ENCODE results near the gene PLCL2.

Gene PLCL2

DNA sequence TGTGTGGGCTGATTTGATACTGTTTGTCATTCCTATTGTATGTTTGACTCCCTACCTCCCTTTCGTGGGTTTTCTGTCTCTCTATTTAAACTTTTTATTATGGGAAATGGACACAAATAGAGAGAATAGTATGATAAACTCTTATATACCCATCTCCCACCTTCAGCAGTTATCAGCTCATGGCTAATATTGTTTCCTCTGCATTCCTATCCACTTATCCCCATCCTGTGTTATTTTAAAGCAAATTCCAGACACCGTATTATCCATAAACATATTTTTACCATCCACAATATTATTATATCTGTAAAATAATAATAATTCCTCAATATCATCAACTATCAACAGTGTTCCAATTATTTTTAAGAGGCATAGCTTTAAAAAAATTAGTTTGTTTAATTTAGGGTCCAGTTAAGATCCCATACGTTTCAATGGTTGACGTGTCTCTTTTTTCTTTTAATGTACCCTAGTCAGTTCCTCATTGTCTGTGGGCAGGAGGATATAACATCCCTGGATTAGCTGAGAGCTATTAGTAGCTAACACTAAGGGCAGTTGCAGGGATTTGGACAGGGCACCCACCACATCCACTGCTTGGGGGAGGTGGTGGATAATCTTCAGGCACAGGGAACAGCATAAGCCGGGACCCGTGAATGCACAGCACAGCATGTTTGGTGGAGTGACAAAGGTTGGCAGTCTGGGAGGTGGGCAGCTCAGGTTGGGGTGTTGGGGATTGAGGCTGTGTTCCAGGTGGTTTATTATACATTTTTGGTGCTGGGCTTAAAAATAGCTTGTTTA lies 23.5 kb downstream of the PLCL2 start:
- peaks cover 90% of the 10 kb centered on the region for H3K79me2 ChIP-seq (ENCODE audit: control insufficient read depth, low read length)
- peaks cover 99% of the 10 kb centered on the region for H3K4me1 ChIP-seq (ENCODE audit: control insufficient read depth, low read length)
- H3K27me3 ChIP-seq (ENCODE audit: control insufficient read depth, low read length) = no peaks in the 10 kb centered on the region
- TF ChIP-seq EZH2phosphoT487 (IDR thresholded peaks at IDR 0.05; ENCODE audit: borderline replicate concordance, low read length) = no peak
- TF ChIP-seq, protein P1, sequence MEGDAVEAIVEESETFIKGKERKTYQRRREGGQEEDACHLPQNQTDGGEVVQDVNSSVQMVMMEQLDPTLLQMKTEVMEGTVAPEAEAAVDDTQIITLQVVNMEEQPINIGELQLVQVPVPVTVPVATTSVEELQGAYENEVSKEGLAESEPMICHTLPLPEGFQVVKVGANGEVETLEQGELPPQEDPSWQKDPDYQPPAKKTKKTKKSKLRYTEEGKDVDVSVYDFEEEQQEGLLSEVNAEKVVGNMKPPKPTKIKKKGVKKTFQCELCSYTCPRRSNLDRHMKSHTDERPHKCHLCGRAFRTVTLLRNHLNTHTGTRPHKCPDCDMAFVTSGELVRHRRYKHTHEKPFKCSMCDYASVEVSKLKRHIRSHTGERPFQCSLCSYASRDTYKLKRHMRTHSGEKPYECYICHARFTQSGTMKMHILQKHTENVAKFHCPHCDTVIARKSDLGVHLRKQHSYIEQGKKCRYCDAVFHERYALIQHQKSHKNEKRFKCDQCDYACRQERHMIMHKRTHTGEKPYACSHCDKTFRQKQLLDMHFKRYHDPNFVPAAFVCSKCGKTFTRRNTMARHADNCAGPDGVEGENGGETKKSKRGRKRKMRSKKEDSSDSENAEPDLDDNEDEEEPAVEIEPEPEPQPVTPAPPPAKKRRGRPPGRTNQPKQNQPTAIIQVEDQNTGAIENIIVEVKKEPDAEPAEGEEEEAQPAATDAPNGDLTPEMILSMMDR (IDR thresholded peaks at IDR 0.05; ENCODE audit: low read depth, low read length, poor library complexity, severe bottlenecking) = no peak
- no peaks in the 10 kb centered on the region for H4K20me1 ChIP-seq (ENCODE audit: control insufficient read depth, insufficient read depth, low read depth, low read length)
- peaks cover 22% of the 10 kb centered on the region for H3F3A ChIP-seq (ENCODE audit: control insufficient read depth, insufficient read depth)
- H3K9me3 ChIP-seq (ENCODE audit: control insufficient read depth, insufficient read depth, low read length) = no peaks in the 10 kb centered on the region
- H3K9me2 ChIP-seq (replicated peaks; ENCODE audit: control insufficient read depth, low read length) = no peaks in the 10 kb centered on the region
- H3K36me3 ChIP-seq (ENCODE audit: control insufficient read depth, low read length) = peaks cover 3% of the 10 kb centered on the region; the same call in 1 of the 2 replicates
- no peak overlapping the region for H3K27ac ChIP-seq (ENCODE audit: low read depth, low read length)
- no peak overlapping the region for H3K4me3 ChIP-seq (ENCODE audit: low read length)
- H3K4me2 ChIP-seq (ENCODE audit: low read length) = peak overlapping the region; percentile 21

DNA sequence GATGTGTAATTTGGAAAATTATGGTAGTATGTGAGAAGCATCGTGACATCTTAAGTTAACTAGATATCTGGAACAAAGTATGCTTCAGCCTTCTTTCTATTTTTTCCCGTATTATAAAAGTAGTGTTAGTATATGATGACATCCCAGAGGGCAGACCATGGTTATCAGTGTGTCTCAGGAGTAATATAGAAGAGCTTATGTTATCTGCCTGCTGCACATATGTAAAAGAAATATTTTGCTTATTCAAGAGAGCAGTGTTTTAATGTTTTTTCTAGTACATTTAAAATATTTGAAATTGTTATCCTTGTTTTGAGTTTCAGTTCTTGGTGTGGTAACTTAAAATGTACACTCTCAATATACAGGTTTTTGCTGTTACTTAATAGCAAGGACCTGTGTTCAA lies 24.1 kb downstream of the PLCL2 start:
- Histone ChIP-seq H3K9me2 (replicated peaks; ENCODE audit: control insufficient read depth, low read length) (no peaks in the 10 kb centered on the region), H3K4me1 (ENCODE audit: control insufficient read depth, low read length) (peaks cover 99% of the 10 kb centered on the region), H3K9me3 (ENCODE audit: control insufficient read depth, insufficient read depth, low read length) (no peaks in the 10 kb centered on the region), H3K27me3 (ENCODE audit: control insufficient read depth, low read length) (no peaks in the 10 kb centered on the region), H3K27ac (ENCODE audit: low read depth, low read length) (no peak overlapping the region), H3K36me3 (ENCODE audit: control insufficient read depth, low read length) (peaks cover 3% of the 10 kb centered on the region; the same call in 1 of the 2 replicates), H4K20me1 (ENCODE audit: control insufficient read depth, insufficient read depth, low read depth, low read length) (no peaks in the 10 kb centered on the region), H3F3A (ENCODE audit: control insufficient read depth, insufficient read depth) (peaks cover 24% of the 10 kb centered on the region), H3K4me3 (ENCODE audit: low read length) (no peak overlapping the region), H3K79me2 (ENCODE audit: control insufficient read depth, low read length) (peaks cover 90% of the 10 kb centered on the region), H3K4me2 (ENCODE audit: low read length) (no peak overlapping the region)
- TF ChIP-seq, protein P1 (IDR thresholded peaks at IDR 0.05; ENCODE audit: low read depth, low read length, poor library complexity, severe bottlenecking) = no peak
- TF ChIP-seq EZH2phosphoT487 (IDR thresholded peaks at IDR 0.05; ENCODE audit: borderline replicate concordance, low read length) = no peak

DNA sequence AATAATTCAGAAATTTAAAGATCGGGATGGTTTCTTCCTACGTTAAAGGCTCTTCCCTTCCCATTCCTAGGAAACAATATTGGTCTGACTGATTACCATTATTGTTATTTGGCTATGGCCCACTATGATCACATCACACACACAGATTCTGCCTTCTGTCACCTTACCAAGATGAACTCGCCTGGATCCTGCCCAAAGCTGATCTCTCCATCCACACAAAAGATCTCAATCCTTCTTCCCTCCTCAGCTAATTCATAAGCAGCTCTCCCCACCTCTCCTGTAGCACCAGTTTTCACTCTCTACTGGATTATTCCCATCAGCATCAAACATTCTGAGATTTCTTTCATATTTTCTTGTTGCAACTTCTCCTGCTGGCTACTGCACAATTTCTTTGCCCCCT lies 25.0 kb downstream of the PLCL2 start:
- peak overlapping the region; percentile 93; the same call in 1 of the 2 replicates for H3K27ac ChIP-seq (ENCODE audit: low read depth, low read length)
- no peaks in the 10 kb centered on the region for H3K27me3 ChIP-seq (ENCODE audit: control insufficient read depth, low read length)
- H3F3A ChIP-seq (ENCODE audit: control insufficient read depth, insufficient read depth) = peaks cover 24% of the 10 kb centered on the region
- peaks cover 90% of the 10 kb centered on the region for H3K79me2 ChIP-seq (ENCODE audit: control insufficient read depth, low read length)
- no peaks in the 10 kb centered on the region for H3K9me2 ChIP-seq (replicated peaks; ENCODE audit: control insufficient read depth, low read length)
- H3K4me3 ChIP-seq (ENCODE audit: low read length) = no peak overlapping the region
- no peaks in the 10 kb centered on the region for H3K9me3 ChIP-seq (ENCODE audit: control insufficient read depth, insufficient read depth, low read length)
- H3K4me2 ChIP-seq (ENCODE audit: low read length) = no peak overlapping the region
- no peak for TF ChIP-seq EZH2phosphoT487 (IDR thresholded peaks at IDR 0.05; ENCODE audit: borderline replicate concordance, low read length)
- TF ChIP-seq, protein P1 (IDR thresholded peaks at IDR 0.05; ENCODE audit: low read depth, low read length, poor library complexity, severe bottlenecking) = no peak
- H3K4me1 ChIP-seq (ENCODE audit: control insufficient read depth, low read length) = peaks cover 97% of the 10 kb centered on the region
- H3K36me3 ChIP-seq (ENCODE audit: control insufficient read depth, low read length) = peaks cover 7% of the 10 kb centered on the region; the same call in 1 of the 2 replicates
- no peaks in the 10 kb centered on the region for H4K20me1 ChIP-seq (ENCODE audit: control insufficient read depth, insufficient read depth, low read depth, low read length)
